Right atrium auricular region (tissue), 2 donors: ENCODE measurements around the gene PLEK2. TPM values are rescaled to one million over a fixed set of nuclear protein-coding genes. Genes with fewer than 3 reads are reported as not detected.
"Not testable (repeated sequence)": the region's sequence is repeated elsewhere in the genome, so short reads cannot be mapped to it uniquely, and the experiment has no call there.

Experiments used
- DNase-seq: peaks from one replicate; pipeline ENCODE4 v3.0.0-alpha.2; 2019; ENCODE audit warnings: low spot score
- H3K27ac ChIP-seq, 2 donors: fragments of 200-600 bp; sonication (generic); 1 replicate in 1 of 2; 2 replicates in 1 of 2; pipeline ENCODE4 v1.5.1; 2016 to 2019
- H3K27me3 ChIP-seq, 2 donors: fragments of 200-600 bp; sonication (generic); one replicate each; pipeline versions ENCODE4 v1.5.1 to v1.6.0; 2017 to 2019
- H3K36me3 ChIP-seq: fragments of 200-600 bp; sonication (generic); one replicate; pipeline ENCODE4 v1.5.1; 2016
- H3K4me1 ChIP-seq, 2 donors: fragments of 200-600 bp; sonication (generic); one replicate each; pipeline versions ENCODE4 v1.5.1 to v1.6.0; 2017 to 2019
- H3K4me3 ChIP-seq, 2 donors: fragments of 200-600 bp; sonication (generic); 1 replicate in 1 of 2; 2 replicates in 1 of 2; pipeline ENCODE4 v1.5.1; 2017 to 2019; ENCODE audit warnings: mild to moderate bottlenecking in 1 of 2, moderate library complexity in 1 of 2
- H3K9me3 ChIP-seq, 2 donors: fragments of 200-600 bp; sonication (generic); one replicate each; pipeline ENCODE4 v1.5.1; 2019
- total RNA-seq, 2 donors: library from RNA; depleted of rRNA; stranded (reverse); fragments of >200 nt; gene quantifications; one replicate each; pipeline ENCODE4 v1.1.0, GENCODE V29; 2016
- TF ChIP-seq, protein P1 (sequence below), 2 donors: fragments of 200-600 bp; sonication (generic); IDR thresholded peaks; one replicate each; pipeline ENCODE4 v1.5.1; 2019; ENCODE audit warnings: antibody characterized with exemption in 2 of 2

The PLEK2 gene
- total RNA-seq, 2 donors from 2014 or later: 1.1 to 2.1 TPM

DNA sequence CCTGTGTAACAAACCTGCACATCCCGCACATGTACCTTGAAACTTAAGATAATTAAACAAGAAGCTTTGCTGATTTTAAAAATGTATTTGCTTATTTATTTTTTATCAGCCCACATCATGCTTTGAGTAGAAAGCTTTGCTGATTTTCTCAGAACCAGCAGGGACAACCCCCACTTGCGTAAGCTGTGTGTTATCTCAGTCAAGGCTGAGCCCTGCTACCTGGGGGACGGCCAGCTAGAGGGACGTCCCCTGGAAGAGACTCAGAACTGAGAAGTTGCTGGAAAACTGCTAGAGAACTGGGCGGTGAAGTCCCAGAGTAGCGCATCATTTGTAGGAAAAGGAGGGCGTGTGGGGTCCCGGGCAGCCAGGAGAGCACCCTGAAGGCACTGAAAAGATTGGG, 4.1 kb upstream of the PLEK2 start:
- TF ChIP-seq, protein P1, sequence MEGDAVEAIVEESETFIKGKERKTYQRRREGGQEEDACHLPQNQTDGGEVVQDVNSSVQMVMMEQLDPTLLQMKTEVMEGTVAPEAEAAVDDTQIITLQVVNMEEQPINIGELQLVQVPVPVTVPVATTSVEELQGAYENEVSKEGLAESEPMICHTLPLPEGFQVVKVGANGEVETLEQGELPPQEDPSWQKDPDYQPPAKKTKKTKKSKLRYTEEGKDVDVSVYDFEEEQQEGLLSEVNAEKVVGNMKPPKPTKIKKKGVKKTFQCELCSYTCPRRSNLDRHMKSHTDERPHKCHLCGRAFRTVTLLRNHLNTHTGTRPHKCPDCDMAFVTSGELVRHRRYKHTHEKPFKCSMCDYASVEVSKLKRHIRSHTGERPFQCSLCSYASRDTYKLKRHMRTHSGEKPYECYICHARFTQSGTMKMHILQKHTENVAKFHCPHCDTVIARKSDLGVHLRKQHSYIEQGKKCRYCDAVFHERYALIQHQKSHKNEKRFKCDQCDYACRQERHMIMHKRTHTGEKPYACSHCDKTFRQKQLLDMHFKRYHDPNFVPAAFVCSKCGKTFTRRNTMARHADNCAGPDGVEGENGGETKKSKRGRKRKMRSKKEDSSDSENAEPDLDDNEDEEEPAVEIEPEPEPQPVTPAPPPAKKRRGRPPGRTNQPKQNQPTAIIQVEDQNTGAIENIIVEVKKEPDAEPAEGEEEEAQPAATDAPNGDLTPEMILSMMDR (IDR thresholded peaks at IDR 0.05): no peak
- H3K27ac ChIP-seq: no peak overlapping the region
- no peaks in the 10 kb centered on the region for H3K36me3 ChIP-seq
- peaks cover 0 to 9% of the 10 kb centered on the region in 2 donors for H3K27me3 ChIP-seq
- DNase-seq: no peak
- H3K9me3 ChIP-seq: no peaks in the 10 kb centered on the region
- H3K4me1 ChIP-seq: peaks cover 0 to 8% of the 10 kb centered on the region in 2 donors
- no peak overlapping the region for H3K4me3 ChIP-seq

DNA sequence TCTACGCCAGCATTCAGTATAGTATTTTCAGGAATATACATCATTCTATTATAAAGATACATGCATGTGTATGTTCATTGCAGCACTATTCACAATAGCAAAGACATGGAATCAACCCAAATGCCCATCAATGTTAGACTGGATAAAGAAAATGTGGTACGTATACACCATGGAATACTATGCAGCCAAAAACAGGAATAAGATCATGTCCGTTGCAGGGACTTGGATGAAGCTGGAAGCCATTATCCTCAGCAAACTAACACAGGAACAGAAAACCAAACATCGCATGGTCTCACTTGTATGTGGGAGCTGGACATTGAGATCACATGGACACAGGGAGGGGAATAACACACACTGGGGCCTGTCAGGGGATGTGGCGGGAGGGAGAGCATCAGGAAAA, 3.6 kb upstream of the PLEK2 start:
- not testable (repeated sequence) for H3K27me3 ChIP-seq, DNase-seq

GRCh38 chr14:67413806-67414769, 2.1 kb upstream of the PLEK2 start:
- Histone ChIP-seq H3K36me3 (no peaks in the 10 kb centered on the region), H3K4me3 (no peak overlapping the region), H3K4me1 (peaks cover 0 to 8% of the 10 kb centered on the region in 2 donors), H3K9me3 (no peaks in the 10 kb centered on the region), H3K27me3 (peaks cover 0 to 9% of the 10 kb centered on the region in 2 donors), H3K27ac (no peak overlapping the region)
- DNase-seq: no peak
- TF ChIP-seq, protein P1 (IDR thresholded peaks at IDR 0.05): no peak

More for the DNA sequence above, 3.6 kb upstream of the PLEK2 start:
- not testable (repeated sequence) for H3K4me3 ChIP-seq, H3K36me3 ChIP-seq, H3K27ac ChIP-seq, H3K4me1 ChIP-seq, H3K9me3 ChIP-seq

GRCh38 chr14:67411370-67411769, 595 bp downstream of the PLEK2 start:
- H3K4me3 ChIP-seq: peak overlapping the region in 1 of 2 donors; percentile 43
- peaks cover 0 to 8% of the 10 kb centered on the region in 2 donors for H3K4me1 ChIP-seq
- no peak overlapping the region for H3K27ac ChIP-seq
- H3K27me3 ChIP-seq: peaks cover 0 to 9% of the 10 kb centered on the region in 2 donors
- no peaks in the 10 kb centered on the region for H3K9me3 ChIP-seq
- TF ChIP-seq, protein P1 (IDR thresholded peaks at IDR 0.05): no peak
- no peak for DNase-seq
- H3K36me3 ChIP-seq: no peaks in the 10 kb centered on the region

DNA sequence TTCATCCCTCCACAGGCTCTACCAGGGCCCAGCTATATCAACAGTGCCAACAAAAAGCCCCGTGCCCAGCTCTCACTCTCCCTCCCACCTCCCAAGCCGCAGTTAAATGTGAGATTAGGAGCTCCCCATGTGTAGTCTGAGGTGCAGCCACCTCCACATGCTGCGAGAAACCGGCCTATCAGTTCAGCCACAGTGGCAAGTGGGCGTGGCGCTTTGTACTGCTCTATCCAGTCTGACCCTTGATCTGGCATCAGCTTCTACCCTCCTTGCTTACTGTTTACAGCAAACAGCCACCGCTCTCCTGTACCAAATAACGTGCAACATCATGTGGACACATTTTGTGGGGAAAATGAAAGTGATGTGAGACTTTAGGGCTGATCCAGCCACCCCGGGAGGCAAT, 1.7 kb downstream of the PLEK2 start:
- DNase-seq: no peak
- no peak overlapping the region for H3K27ac ChIP-seq
- H3K9me3 ChIP-seq: no peaks in the 10 kb centered on the region
- H3K36me3 ChIP-seq: no peaks in the 10 kb centered on the region
- no peak overlapping the region for H3K4me3 ChIP-seq
- peaks cover 0 to 9% of the 10 kb centered on the region in 2 donors for H3K27me3 ChIP-seq
- TF ChIP-seq, protein P1 (IDR thresholded peaks at IDR 0.05): no peak
- H3K4me1 ChIP-seq: peaks cover 0 to 8% of the 10 kb centered on the region in 2 donors

- H3K27ac ChIP-seq: no peak overlapping the region
- DNase-seq: no peak
- peaks cover 0 to 9% of the 10 kb centered on the region in 2 donors for H3K27me3 ChIP-seq
- TF ChIP-seq, protein P1 (IDR thresholded peaks at IDR 0.05): no peak
- peaks cover 0 to 8% of the 10 kb centered on the region in 2 donors for H3K4me1 ChIP-seq
- H3K36me3 ChIP-seq: no peaks in the 10 kb centered on the region
- no peak overlapping the region for H3K4me3 ChIP-seq
- no peaks in the 10 kb centered on the region for H3K9me3 ChIP-seq
Measured at GRCh38 chr14:67409461-67409860, 2.5 kb downstream of the PLEK2 start.

DNA sequence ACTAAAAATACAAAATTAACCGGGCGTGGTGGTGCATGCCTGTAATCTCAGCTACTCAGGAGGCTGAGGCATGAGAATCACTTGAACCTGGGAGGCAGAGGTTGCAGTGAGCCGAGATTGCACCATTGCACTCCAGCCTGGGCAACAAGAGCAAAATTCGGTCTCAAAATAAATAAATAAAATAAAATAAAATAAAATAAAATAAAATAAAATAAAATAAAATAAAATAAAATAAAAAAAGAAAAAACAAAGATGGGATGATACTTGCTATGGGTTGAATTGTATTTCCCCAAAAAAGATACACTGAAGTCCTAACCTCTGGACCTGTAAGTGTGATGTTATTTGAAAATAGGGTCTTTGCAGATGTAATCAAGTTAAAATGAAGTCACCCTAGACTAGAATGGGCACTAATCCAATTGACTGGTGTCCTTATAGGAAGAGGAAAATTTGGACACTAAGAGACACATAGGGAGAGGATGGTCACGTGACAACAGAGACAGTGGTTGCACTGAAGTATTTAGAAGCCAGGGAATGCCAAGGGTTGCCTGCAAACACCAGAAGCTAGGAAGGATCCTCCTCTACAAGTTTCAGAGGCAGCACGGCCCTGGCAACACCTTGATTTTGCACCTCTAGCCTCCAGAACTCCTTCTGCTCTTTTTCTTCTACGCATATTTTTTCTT, 3.7 kb downstream of the PLEK2 start:
- H3K27ac ChIP-seq, H3K27me3 ChIP-seq, H3K4me3 ChIP-seq, H3K4me1 ChIP-seq, H3K9me3 ChIP-seq, H3K36me3 ChIP-seq, DNase-seq: not testable (repeated sequence)
